Measurements from ENCODE around the gene ARGLU1. TPM values are rescaled to one million over a fixed set of nuclear protein-coding genes. Genes with fewer than 3 reads are reported as not detected.

ARGLU1 gene
- total and polyA plus RNA-seq, 3 donors from 2014 or later = 67.6 to 164 (median 148) TPM

DNA sequence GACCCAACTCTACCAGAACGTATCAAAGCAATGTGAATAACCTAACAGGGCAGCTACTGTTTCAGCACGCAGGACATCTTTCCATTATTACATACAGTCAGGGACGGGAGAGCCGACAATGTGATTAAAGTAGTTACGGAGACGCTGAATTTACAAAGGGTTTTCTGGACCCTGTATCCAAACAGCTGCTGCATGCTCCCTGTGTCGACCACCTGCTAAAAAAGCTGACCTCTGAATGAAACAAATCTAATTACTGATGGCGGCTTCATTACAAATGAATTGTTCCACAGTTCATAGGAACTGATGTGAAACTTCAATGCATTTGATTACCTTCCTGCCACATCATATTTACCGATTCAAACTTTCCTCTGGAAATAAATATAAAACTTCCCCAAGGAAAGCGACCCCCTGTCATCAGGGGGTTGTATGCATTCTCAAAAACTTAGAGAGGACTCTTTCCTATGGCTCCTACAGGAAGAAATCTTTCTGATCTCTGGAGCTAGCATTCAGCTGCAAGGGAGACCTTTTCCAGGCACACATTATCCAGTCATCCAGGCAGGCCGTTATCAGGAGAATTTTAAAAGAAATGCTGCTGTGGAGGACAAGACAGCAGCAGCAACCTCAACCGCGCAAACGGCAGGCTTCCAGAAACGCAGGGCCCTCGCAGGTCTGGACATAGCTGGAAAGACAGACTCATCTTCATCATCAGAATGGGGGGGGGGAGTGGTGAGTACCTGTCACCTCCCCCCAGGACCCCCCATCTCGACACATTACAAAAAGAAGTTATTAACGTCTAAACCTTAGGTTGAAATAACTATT is 35.6 kb downstream of the ARGLU1 start:
- peak; percentile 50 for DNase-seq
- H3K4me1 ChIP-seq = peaks cover 13% of the 10 kb centered on the region
- 16 to 26% methylated on average over 18 of the region's 18 CpGs for WGBS, 2 donors

DNA sequence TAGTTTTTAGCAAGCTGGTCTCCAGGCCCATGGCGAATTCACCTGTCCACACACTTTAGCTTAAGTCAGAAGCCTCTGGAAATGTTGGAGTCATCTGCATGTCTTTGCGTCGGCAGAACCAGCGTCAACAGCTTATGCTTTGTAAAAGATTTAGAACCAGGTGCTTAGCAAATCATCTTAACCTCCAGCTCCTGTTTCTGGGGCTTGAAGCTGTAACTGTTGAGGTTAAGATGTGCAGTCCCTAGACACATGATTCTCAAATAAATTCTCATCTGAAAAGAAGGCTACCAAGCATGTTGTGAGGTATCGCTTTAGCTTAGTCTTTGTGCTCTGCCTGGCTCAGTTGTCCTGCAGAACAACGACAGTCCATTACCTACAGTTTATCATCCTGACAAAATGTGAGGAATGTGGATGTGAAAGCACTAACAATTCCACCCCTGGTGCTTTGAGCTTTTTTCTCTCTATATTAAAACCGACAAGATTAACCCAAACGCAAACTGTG is 36.9 kb downstream of the ARGLU1 start:
- no peaks in the 10 kb centered on the region for H3K36me3 ChIP-seq (ENCODE audit: low read depth, missing control alignments)
- intact Hi-C loops (cut with DNase I; ENCODE audit: low total_unique reads) = no loop called here
- TF ChIP-seq CTCF (IDR thresholded peaks at IDR 0.05) (no peak), POLR2A (IDR thresholded peaks at IDR 0.05) (no peak)
- peaks cover 6% of the 10 kb centered on the region for H3K4me1 ChIP-seq
- no peaks in the 10 kb centered on the region for H3K27me3 ChIP-seq
- H3K4me3 ChIP-seq = no peak overlapping the region
- H3K9me3 ChIP-seq = no peaks in the 10 kb centered on the region
- no peak overlapping the region for H3K27ac ChIP-seq
- 71 to 75% methylated on average over 8 of the region's 8 CpGs for WGBS, 2 donors
- DNase-seq = no peak

More for the DNA sequence above, 35.6 kb downstream of the ARGLU1 start:
- Histone ChIP-seq H3K36me3 (ENCODE audit: low read depth, missing control alignments) (no peaks in the 10 kb centered on the region), H3K9me3 (no peaks in the 10 kb centered on the region), H3K27me3 (no peaks in the 10 kb centered on the region), H3K27ac (no peak overlapping the region), H3K4me3 (peak overlapping the region in 1 of 2 donors; percentile 75)
- intact Hi-C loops (cut with DNase I; ENCODE audit: low total_unique reads) = no loop called here
- TF ChIP-seq POLR2A (IDR thresholded peaks at IDR 0.05) (no peak), CTCF (IDR thresholded peaks at IDR 0.05) (no peak)

GRCh38 chr13:106530171-106530851 is 37.6 kb downstream of the ARGLU1 start:
- peaks cover 4% of the 10 kb centered on the region for H3K4me1 ChIP-seq
- intact Hi-C loops (cut with DNase I; ENCODE audit: low total_unique reads) = no loop called here
- no peak for DNase-seq
- no peak overlapping the region for H3K27ac ChIP-seq
- TF ChIP-seq POLR2A (IDR thresholded peaks at IDR 0.05) = no peak
- no peak for TF ChIP-seq CTCF (IDR thresholded peaks at IDR 0.05)
- WGBS, 2 donors = 86 to 89% methylated on average over 11 of the region's 11 CpGs
- no peaks in the 10 kb centered on the region for H3K36me3 ChIP-seq (ENCODE audit: low read depth, missing control alignments)
- H3K4me3 ChIP-seq = no peak overlapping the region
- H3K9me3 ChIP-seq = no peaks in the 10 kb centered on the region
- H3K27me3 ChIP-seq = no peaks in the 10 kb centered on the region

- no peaks in the 10 kb centered on the region for H3K9me3 ChIP-seq
- 83 to 90% methylated on average over 8 of the region's 8 CpGs for WGBS, 2 donors
- intact Hi-C loops (cut with DNase I; ENCODE audit: low total_unique reads) = no loop called here
- no peaks in the 10 kb centered on the region for H3K36me3 ChIP-seq (ENCODE audit: low read depth, missing control alignments)
- no peak overlapping the region for H3K27ac ChIP-seq
- H3K27me3 ChIP-seq = no peaks in the 10 kb centered on the region
- DNase-seq = no peak
- no peak overlapping the region for H3K4me3 ChIP-seq
- TF ChIP-seq POLR2A (IDR thresholded peaks at IDR 0.05) = no peak
- no peak for TF ChIP-seq CTCF (IDR thresholded peaks at IDR 0.05)
- H3K4me1 ChIP-seq = peaks cover 4% of the 10 kb centered on the region
These were observed 38.3 kb downstream of the ARGLU1 start for GRCh38 chr13:106529415-106530170.
